ENCODE measurements around the gene OAS3. TPM values are rescaled to one million over a fixed set of nuclear protein-coding genes. Genes with fewer than 3 reads are reported as not detected.
A peak's percentile ranks its signal among the peaks of the same experiment; 100 is the strongest.

Gene OAS3
- total RNA-seq, 1 donor from 2014 or later = 27.2 TPM

DNA sequence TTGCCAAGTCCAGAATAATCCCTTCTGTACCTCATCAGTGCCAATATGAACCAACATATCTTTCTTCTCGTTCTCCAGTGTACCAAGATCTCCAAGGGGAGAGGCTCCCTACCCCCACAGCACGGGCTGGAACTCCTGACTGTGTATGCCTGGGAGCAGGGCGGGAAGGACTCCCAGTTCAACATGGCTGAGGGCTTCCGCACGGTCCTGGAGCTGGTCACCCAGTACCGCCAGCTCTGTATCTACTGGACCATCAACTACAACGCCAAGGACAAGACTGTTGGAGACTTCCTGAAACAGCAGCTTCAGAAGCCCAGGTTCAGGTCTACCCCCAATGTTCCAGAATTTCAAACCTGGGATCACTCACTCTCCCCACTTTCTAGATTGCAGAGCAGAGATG lies 29.6 kb downstream of the OAS3 start:
- DNase-seq (no peak), ATAC-seq (ENCODE audit: low read depth) (no peak)
- Mint-ChIP-seq H3K27ac (no peak overlapping the region), H3K27me3 (no peaks in the 10 kb centered on the region), H3K4me1 (no peaks in the 10 kb centered on the region), H3K4me3 (no peak overlapping the region), H3K36me3 (ENCODE audit: low read depth) (peaks cover 58% of the 10 kb centered on the region), H3K9me3 (no peaks in the 10 kb centered on the region)
- ChIA-PET CTCF (no interaction called here), POLR2A (no interaction called here)
- intact Hi-C loops (cut with micrococcal nuclease) = no loop called here
- TF ChIP-seq, protein P1, sequence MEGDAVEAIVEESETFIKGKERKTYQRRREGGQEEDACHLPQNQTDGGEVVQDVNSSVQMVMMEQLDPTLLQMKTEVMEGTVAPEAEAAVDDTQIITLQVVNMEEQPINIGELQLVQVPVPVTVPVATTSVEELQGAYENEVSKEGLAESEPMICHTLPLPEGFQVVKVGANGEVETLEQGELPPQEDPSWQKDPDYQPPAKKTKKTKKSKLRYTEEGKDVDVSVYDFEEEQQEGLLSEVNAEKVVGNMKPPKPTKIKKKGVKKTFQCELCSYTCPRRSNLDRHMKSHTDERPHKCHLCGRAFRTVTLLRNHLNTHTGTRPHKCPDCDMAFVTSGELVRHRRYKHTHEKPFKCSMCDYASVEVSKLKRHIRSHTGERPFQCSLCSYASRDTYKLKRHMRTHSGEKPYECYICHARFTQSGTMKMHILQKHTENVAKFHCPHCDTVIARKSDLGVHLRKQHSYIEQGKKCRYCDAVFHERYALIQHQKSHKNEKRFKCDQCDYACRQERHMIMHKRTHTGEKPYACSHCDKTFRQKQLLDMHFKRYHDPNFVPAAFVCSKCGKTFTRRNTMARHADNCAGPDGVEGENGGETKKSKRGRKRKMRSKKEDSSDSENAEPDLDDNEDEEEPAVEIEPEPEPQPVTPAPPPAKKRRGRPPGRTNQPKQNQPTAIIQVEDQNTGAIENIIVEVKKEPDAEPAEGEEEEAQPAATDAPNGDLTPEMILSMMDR (IDR thresholded peaks at IDR 0.05) = no peak

- peaks cover 40% of the 10 kb centered on the region for H3K36me3 Mint-ChIP-seq (ENCODE audit: low read depth)
- intact Hi-C loops (cut with micrococcal nuclease) = no loop called here
- DNase-seq = no peak
- POLR2A ChIA-PET = no interaction called here
- peaks cover 10% of the 10 kb centered on the region for H3K4me1 Mint-ChIP-seq
- H3K4me3 Mint-ChIP-seq = no peak overlapping the region
- no peaks in the 10 kb centered on the region for H3K27me3 Mint-ChIP-seq
- TF ChIP-seq, protein P1 (IDR thresholded peaks at IDR 0.05) = no peak
- no peak overlapping the region for H3K27ac Mint-ChIP-seq
- H3K9me3 Mint-ChIP-seq = no peaks in the 10 kb centered on the region
- CTCF ChIA-PET = no interaction called here
- ATAC-seq (ENCODE audit: low read depth) = no peak
These were observed 31.5 kb downstream of the OAS3 start for GRCh38 chr12:112969547-112970306.

DNA sequence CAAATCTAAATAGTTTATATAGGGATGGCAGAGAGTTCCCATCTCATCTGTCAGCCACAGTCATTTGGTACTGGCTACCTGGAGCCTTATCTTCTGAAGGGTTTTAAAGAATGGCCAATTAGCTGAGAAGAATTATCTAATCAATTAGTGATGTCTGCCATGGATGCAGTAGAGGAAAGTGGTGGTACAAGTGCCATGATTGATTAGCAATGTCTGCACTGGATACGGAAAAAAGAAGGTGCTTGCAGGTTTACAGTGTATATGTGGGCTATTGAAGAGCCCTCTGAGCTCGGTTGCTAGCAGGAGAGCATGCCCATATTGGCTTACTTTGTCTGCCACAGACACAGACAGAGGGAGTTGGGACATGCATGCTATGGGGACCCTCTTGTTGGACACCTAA lies 32.1 kb downstream of the OAS3 start:
- Mint-ChIP-seq H3K27me3 (no peaks in the 10 kb centered on the region), H3K4me3 (no peak overlapping the region), H3K4me1 (peaks cover 10% of the 10 kb centered on the region), H3K9me3 (no peaks in the 10 kb centered on the region), H3K27ac (no peak overlapping the region), H3K36me3 (ENCODE audit: low read depth) (peaks cover 39% of the 10 kb centered on the region)
- POLR2A ChIA-PET = no interaction called here
- CTCF ChIA-PET = no interaction called here
- DNase-seq (no peak), ATAC-seq (ENCODE audit: low read depth) (no peak)
- TF ChIP-seq, protein P1 (IDR thresholded peaks at IDR 0.05) = no peak
- intact Hi-C loops (cut with micrococcal nuclease) = no loop called here

DNA sequence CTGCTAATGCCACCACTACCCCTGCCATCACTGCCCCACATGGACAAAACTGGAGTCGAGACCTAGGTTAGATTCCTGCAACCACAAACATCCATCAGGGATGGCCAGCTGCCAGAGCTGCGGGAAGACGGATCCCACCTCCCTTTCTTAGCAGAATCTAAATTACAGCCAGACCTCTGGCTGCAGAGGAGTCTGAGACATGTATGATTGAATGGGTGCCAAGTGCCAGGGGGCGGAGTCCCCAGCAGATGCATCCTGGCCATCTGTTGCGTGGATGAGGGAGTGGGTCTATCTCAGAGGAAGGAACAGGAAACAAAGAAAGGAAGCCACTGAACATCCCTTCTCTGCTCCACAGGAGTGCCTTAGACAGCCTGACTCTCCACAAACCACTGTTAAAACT lies 33.0 kb downstream of the OAS3 start:
- Mint-ChIP-seq H3K27me3 (no peaks in the 10 kb centered on the region), H3K36me3 (ENCODE audit: low read depth) (peaks cover 31% of the 10 kb centered on the region), H3K4me3 (no peak overlapping the region), H3K4me1 (peaks cover 10% of the 10 kb centered on the region), H3K27ac (no peak overlapping the region), H3K9me3 (no peaks in the 10 kb centered on the region)
- intact Hi-C loops (cut with micrococcal nuclease) = no loop called here
- TF ChIP-seq, protein P1 (IDR thresholded peaks at IDR 0.05) = no peak
- ChIA-PET POLR2A (no interaction called here), CTCF (no interaction called here)
- ATAC-seq (ENCODE audit: low read depth) (no peak), DNase-seq (no peak)

DNA sequence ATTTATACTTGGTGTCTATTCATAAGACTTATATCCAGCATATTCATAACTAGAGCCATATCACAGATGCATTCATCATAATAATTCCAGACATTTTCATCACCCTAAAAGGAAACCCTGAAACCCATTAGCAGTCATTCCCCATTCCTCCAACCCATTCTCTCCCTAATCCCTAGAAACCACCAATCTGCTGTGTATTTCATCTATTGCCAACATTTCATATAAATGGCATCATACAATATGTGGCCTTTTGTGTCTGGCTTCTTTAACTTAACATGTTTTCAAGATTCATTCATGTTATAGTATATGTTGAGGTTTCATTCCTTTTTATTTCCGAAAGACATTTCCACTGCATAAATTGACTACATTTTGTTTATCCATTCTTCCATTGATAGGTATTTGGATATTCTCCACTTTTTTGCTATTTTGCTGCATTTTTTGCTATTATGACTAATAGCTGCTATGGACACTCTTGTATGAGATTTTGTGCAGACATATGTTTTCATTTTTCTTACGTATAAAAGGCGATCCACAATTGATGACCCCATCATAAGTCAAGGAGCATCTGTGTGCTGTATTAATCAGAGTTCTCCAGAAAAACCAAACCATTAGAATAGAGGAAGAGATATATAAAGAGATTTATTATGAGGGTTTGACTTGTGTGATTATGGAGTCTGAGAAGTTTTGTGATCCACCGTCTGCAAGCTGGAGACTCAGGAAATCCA lies 34.9 kb downstream of the OAS3 start:
- CTCF ChIA-PET = interaction anchor here (1.7 kb wide), 1 partner anchor 20 kb away, joined by 4 read pairs; no protein-coding TSS in a partner anchor
- TF ChIP-seq, protein P1 (IDR thresholded peaks at IDR 0.05) = no peak
- H3K36me3 Mint-ChIP-seq (ENCODE audit: low read depth) = peaks cover 17% of the 10 kb centered on the region
- intact Hi-C loops (cut with micrococcal nuclease) = no loop called here
- H3K27me3 Mint-ChIP-seq = no peaks in the 10 kb centered on the region
- no peaks in the 10 kb centered on the region for H3K9me3 Mint-ChIP-seq
- ATAC-seq (ENCODE audit: low read depth) (no peak), DNase-seq (no peak)
- POLR2A ChIA-PET = interaction anchor here (0.6 to 0.7 kb wide), 3 partner anchors 27 to 102 kb away, joined by 3 to 5 read pairs (median 4); no protein-coding TSS in a partner anchor
- H3K4me1 Mint-ChIP-seq = peaks cover 17% of the 10 kb centered on the region
- no peak overlapping the region for H3K4me3 Mint-ChIP-seq
- peak overlapping the region; percentile 42 for H3K27ac Mint-ChIP-seq

Measured in activated B cell treated with CpG ODN at 0.5 μM for 24 hours (primary cell).